Large intestine (tissue), 3 donors: ENCODE results near the gene IPP. TPM values are rescaled to one million over a fixed set of nuclear protein-coding genes. Genes with fewer than 3 reads are reported as not detected.
"Not testable (repeated sequence)": the region's sequence is repeated elsewhere in the genome, so short reads cannot be mapped to it uniquely, and the experiment has no call there.

Experiments
- DNase-seq, 2 donors: peaks; one replicate each; pipeline versions ENCODE4 v3.0.0 to v3.0.0-alpha.2; 2013
- H3K27ac ChIP-seq: one replicate; pipeline ENCODE4 v1.5.1; 2013; ENCODE audit warnings: low read length
- H3K27me3 ChIP-seq: 2 replicates; pipeline ENCODE4 v1.6.1; 2013; ENCODE audit warnings: low read length; ENCODE audit not compliant: control insufficient read depth, insufficient read depth
- H3K36me3 ChIP-seq: 2 replicates; pipeline ENCODE4 v1.6.1; 2013; ENCODE audit warnings: low read length; ENCODE audit not compliant: control insufficient read depth, insufficient read depth
- H3K4me1 ChIP-seq: one replicate; pipeline ENCODE4 v1.6.1; 2013; ENCODE audit warnings: low read length; ENCODE audit not compliant: control insufficient read depth, insufficient read depth
- H3K4me3 ChIP-seq: one replicate; pipeline ENCODE4 v1.5.1; 2013; ENCODE audit warnings: low read length
- H3K9me3 ChIP-seq: one replicate; pipeline ENCODE4 v1.6.1; 2013; ENCODE audit warnings: mild to moderate bottlenecking, low read depth, low read length, moderate library complexity; ENCODE audit not compliant: control insufficient read depth
- WGBS: methylation state at CpG from one replicate; pipeline ENCODE4 v1.1.5; 2013; ENCODE audit warnings: low lambda C conversion rate; ENCODE audit not compliant: insufficient coverage; 5-methylcytosine and 5-hydroxymethylcytosine counted together
- polyA plus RNA-seq: library from polyadenylated mRNA; unstranded; fragments of 120-200 nt; gene quantifications from one replicate; pipeline ENCODE4 v1.2.1, GENCODE V29; 2013

Gene IPP
- polyA plus RNA-seq, 1 donor: 16.8 TPM

GRCh38 chr1:45685308-45686014 lies 65.0 kb downstream of the IPP start:
- WGBS: 0% methylated on average over 2 of the region's 13 CpGs
- H3K4me1 ChIP-seq: peaks cover 16% of the 10 kb centered on the region

GRCh38 chr1:45684402-45684801 lies 66.1 kb downstream of the IPP start:
- no peak for DNase-seq
- Histone ChIP-seq H3K4me1 (peaks cover 19% of the 10 kb centered on the region), H3K36me3 (no peaks in the 10 kb centered on the region), H3K9me3 (no peaks in the 10 kb centered on the region), H3K27ac (no peak overlapping the region), H3K4me3 (peak overlapping the region; percentile 68), H3K27me3 (no peaks in the 10 kb centered on the region)
- WGBS: 40% methylated on average over 1 of the region's 2 CpGs

More at GRCh38 chr1:45685308-45686014, 65.0 kb downstream of the IPP start:
- no peaks in the 10 kb centered on the region for H3K27me3 ChIP-seq
- H3K36me3 ChIP-seq: no peaks in the 10 kb centered on the region
- peak overlapping the region; percentile 68 for H3K4me3 ChIP-seq
- H3K27ac ChIP-seq: peak overlapping the region; percentile 98
- H3K9me3 ChIP-seq: no peaks in the 10 kb centered on the region
- peak in 1 of 2 donors; percentile 64 for DNase-seq

GRCh38 chr1:45682942-45683341 lies 67.5 kb downstream of the IPP start:
- peaks cover 2% of the 10 kb centered on the region for H3K36me3 ChIP-seq
- WGBS: no CpG with 5 or more reads among the region's 6 CpGs
- no peak overlapping the region for H3K27ac ChIP-seq
- peaks cover 15% of the 10 kb centered on the region for H3K4me1 ChIP-seq
- H3K9me3 ChIP-seq: no peaks in the 10 kb centered on the region
- no peak for DNase-seq
- no peak overlapping the region for H3K4me3 ChIP-seq
- H3K27me3 ChIP-seq: no peaks in the 10 kb centered on the region

GRCh38 chr1:45679123-45679522 lies 71.3 kb downstream of the IPP start:
- WGBS: no CpG with 5 or more reads among the region's 3 CpGs
- H3K4me1 ChIP-seq: peaks cover 12% of the 10 kb centered on the region
- DNase-seq: no peak

GRCh38 chr1:45678489-45678888 lies 72.0 kb downstream of the IPP start:
- Histone ChIP-seq H3K27ac (no peak overlapping the region), H3K4me1 (peaks cover 12% of the 10 kb centered on the region)
- no peak for DNase-seq

More at GRCh38 chr1:45679123-45679522, 71.3 kb downstream of the IPP start:
- H3K27ac ChIP-seq: no peak overlapping the region
- H3K4me3 ChIP-seq: no peak overlapping the region
- H3K27me3 ChIP-seq: no peaks in the 10 kb centered on the region
- no peaks in the 10 kb centered on the region for H3K9me3 ChIP-seq
- peaks cover 2% of the 10 kb centered on the region for H3K36me3 ChIP-seq

GRCh38 chr1:45677751-45678245 lies 72.7 kb downstream of the IPP start:
- H3K9me3 ChIP-seq: no peaks in the 10 kb centered on the region
- peaks cover 2% of the 10 kb centered on the region for H3K36me3 ChIP-seq
- no peaks in the 10 kb centered on the region for H3K27me3 ChIP-seq
- no peak overlapping the region for H3K27ac ChIP-seq
- 70% methylated on average over 3 of the region's 3 CpGs for WGBS
- no peak overlapping the region for H3K4me3 ChIP-seq
- H3K4me1 ChIP-seq: peaks cover 12% of the 10 kb centered on the region
- DNase-seq: no peak

More at GRCh38 chr1:45678489-45678888, 72.0 kb downstream of the IPP start:
- Histone ChIP-seq H3K4me3 (no peak overlapping the region), H3K9me3 (no peaks in the 10 kb centered on the region), H3K27me3 (no peaks in the 10 kb centered on the region), H3K36me3 (peaks cover 2% of the 10 kb centered on the region)

- not testable (repeated sequence) for H3K4me3 ChIP-seq, H3K9me3 ChIP-seq, H3K27me3 ChIP-seq, H3K36me3 ChIP-seq, DNase-seq, H3K27ac ChIP-seq
- no CpG with 5 or more reads among the region's 7 CpGs for WGBS
- peaks cover 12% of the 10 kb centered on the region for H3K4me1 ChIP-seq
Measured at GRCh38 chr1:45676553-45676952, 73.9 kb downstream of the IPP start.

- no peaks in the 10 kb centered on the region for H3K9me3 ChIP-seq
- H3K4me3 ChIP-seq: no peak overlapping the region
- DNase-seq: peak in 1 of 2 donors; percentile 35
- H3K27ac ChIP-seq: no peak overlapping the region
- peaks cover 4% of the 10 kb centered on the region for H3K4me1 ChIP-seq
- H3K36me3 ChIP-seq: peaks cover 2% of the 10 kb centered on the region
- H3K27me3 ChIP-seq: no peaks in the 10 kb centered on the region
- whole genome bisulfite sequencing: no CpG with 5 or more reads among the region's 5 CpGs
Measured at GRCh38 chr1:45674478-45674877, 76.0 kb downstream of the IPP start.

- peaks cover 4% of the 10 kb centered on the region for H3K4me1 ChIP-seq
- no peaks in the 10 kb centered on the region for H3K9me3 ChIP-seq
- DNase-seq: no peak
- WGBS: no CpG with 5 or more reads among the region's 4 CpGs
- no peak overlapping the region for H3K4me3 ChIP-seq
- no peaks in the 10 kb centered on the region for H3K27me3 ChIP-seq
- H3K27ac ChIP-seq: no peak overlapping the region
- no peaks in the 10 kb centered on the region for H3K36me3 ChIP-seq
Measured at GRCh38 chr1:45673956-45674355, 76.5 kb downstream of the IPP start.

GRCh38 chr1:45669859-45670655 lies 80.4 kb downstream of the IPP start:
- no peaks in the 10 kb centered on the region for H3K9me3 ChIP-seq
- no peaks in the 10 kb centered on the region for H3K27me3 ChIP-seq
- no peak for DNase-seq
- H3K27ac ChIP-seq: no peak overlapping the region
- WGBS: 82% methylated on average over 4 of the region's 6 CpGs
- H3K36me3 ChIP-seq: no peaks in the 10 kb centered on the region
- H3K4me1 ChIP-seq: no peaks in the 10 kb centered on the region
- no peak overlapping the region for H3K4me3 ChIP-seq
